Tibial nerve (tissue), 4 donors: ENCODE measurements around the gene CHST7. TPM values are rescaled to one million over a fixed set of nuclear protein-coding genes. Genes with fewer than 3 reads are reported as not detected.

Source experiments
- DNase-seq, 2 donors: peaks; one replicate each; pipeline ENCODE4 v3.0.0-alpha.2; 2019; ENCODE audit warnings: low spot score in 2 of 2
- H3K27ac ChIP-seq, 4 donors: fragments of 200-600 bp; sonication (generic) in 3 of 4; one replicate each; pipeline ENCODE4 v1.5.1; 2017 to 2019; ENCODE audit warnings: mild to moderate bottlenecking in 1 of 4
- H3K27me3 ChIP-seq, 2 donors: fragments of 200-600 bp; sonication (generic) in 1 of 2; one replicate each; pipeline versions ENCODE4 v1.5.1 to v1.6.0; 2017 to 2019
- H3K36me3 ChIP-seq, 3 donors: fragments of 200-600 bp; sonication (generic); one replicate each; pipeline ENCODE4 v1.5.1; 2018 to 2019
- H3K4me1 ChIP-seq, 4 donors: fragments of 200-600 bp; sonication (generic) in 3 of 4; one replicate each; pipeline ENCODE4 v1.5.1; 2017 to 2019
- H3K4me3 ChIP-seq, 4 donors: fragments of 200-600 bp; sonication (generic) in 3 of 4; one replicate each; pipeline ENCODE4 v1.5.1; 2017 to 2019; ENCODE audit warnings: mild to moderate bottlenecking in 1 of 4, moderate library complexity in 1 of 4
- H3K9me3 ChIP-seq, 4 donors: fragments of 200-600 bp; sonication (generic) in 3 of 4; one replicate each; pipeline ENCODE4 v1.5.1; 2017 to 2019
- EP300 ChIP-seq, 2 donors: sonication (generic); formaldehyde crosslinking; IDR thresholded peaks; one replicate each; pipeline ENCODE4 v1.6.1; 2017; ENCODE audit warnings: antibody characterized with exemption in 2 of 2, mild to moderate bottlenecking in 1 of 2
- POLR2A ChIP-seq, 2 donors: fragments of 450-650 bp; IDR thresholded peaks; one replicate each; pipeline ENCODE4 v1.6.1; 2017; ENCODE audit warnings: antibody characterized with exemption in 2 of 2, mild to moderate bottlenecking in 2 of 2, moderate library complexity in 2 of 2
- WGBS, 2 donors: methylation state at CpG; one replicate each; pipeline ENCODE4 v1.1.5; 2018; 5-methylcytosine and 5-hydroxymethylcytosine counted together
- small RNA-seq: library from RNA; depleted of rRNA; stranded (forward); fragments of <200 nt; gene quantifications from one replicate; pipeline ENCODE3, GENCODE V24; 2016
- total RNA-seq, 4 donors: library from RNA; depleted of rRNA; stranded (reverse); fragments of >200 nt; gene quantifications; one replicate each; pipeline ENCODE4 v1.1.0, GENCODE V29; 2016
- TF ChIP-seq, protein P1 (sequence below), 5 experiments: fragments of 200-600 bp in 3 of 5; fragments of 450-650 bp in 2 of 5; sonication (generic) in 3 of 5; IDR thresholded peaks; one replicate each; pipeline ENCODE4 v1.5.1; 2016 to 2019; ENCODE audit warnings: antibody characterized with exemption in 5 of 5, mild to moderate bottlenecking in 3 of 5, moderate library complexity in 2 of 5

The CHST7 gene
- total RNA-seq, 4 donors from 2014 or later = 35.6 to 106 (median 72.9) TPM

DNA sequence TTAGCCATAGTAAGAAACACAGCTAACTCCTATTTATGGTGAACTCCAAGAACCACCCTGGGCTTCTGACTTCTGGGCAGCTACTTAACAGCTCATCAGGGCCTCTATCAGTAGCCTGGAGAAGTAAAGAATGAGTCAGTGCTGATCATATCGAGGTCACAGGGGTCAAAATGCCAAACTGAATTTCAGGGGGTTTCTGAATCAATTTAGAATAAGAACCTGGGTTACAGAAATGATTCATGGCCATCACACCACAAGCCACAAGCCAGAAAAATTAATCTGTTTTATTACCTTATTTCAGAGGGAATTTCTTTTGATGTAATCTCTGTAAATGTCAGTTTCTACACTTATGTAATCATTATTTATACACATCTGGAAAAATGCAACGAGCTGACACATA, 64.4 kb downstream of the CHST7 start:
- no peaks in the 10 kb centered on the region for H3K4me1 ChIP-seq
- no peak for DNase-seq
- no peaks in the 10 kb centered on the region for H3K27me3 ChIP-seq
- WGBS, 2 donors = 37 to 74% methylated on average over 2 of the region's 2 CpGs
- H3K4me3 ChIP-seq = no peak overlapping the region
- H3K9me3 ChIP-seq = no peaks in the 10 kb centered on the region
- TF ChIP-seq POLR2A (IDR thresholded peaks at IDR 0.05) (no peak), EP300 (IDR thresholded peaks at IDR 0.05) (no peak)
- TF ChIP-seq, protein P1, sequence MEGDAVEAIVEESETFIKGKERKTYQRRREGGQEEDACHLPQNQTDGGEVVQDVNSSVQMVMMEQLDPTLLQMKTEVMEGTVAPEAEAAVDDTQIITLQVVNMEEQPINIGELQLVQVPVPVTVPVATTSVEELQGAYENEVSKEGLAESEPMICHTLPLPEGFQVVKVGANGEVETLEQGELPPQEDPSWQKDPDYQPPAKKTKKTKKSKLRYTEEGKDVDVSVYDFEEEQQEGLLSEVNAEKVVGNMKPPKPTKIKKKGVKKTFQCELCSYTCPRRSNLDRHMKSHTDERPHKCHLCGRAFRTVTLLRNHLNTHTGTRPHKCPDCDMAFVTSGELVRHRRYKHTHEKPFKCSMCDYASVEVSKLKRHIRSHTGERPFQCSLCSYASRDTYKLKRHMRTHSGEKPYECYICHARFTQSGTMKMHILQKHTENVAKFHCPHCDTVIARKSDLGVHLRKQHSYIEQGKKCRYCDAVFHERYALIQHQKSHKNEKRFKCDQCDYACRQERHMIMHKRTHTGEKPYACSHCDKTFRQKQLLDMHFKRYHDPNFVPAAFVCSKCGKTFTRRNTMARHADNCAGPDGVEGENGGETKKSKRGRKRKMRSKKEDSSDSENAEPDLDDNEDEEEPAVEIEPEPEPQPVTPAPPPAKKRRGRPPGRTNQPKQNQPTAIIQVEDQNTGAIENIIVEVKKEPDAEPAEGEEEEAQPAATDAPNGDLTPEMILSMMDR (IDR thresholded peaks at IDR 0.05) = no peak
- H3K27ac ChIP-seq = no peak overlapping the region
- H3K36me3 ChIP-seq = no peaks in the 10 kb centered on the region

DNA sequence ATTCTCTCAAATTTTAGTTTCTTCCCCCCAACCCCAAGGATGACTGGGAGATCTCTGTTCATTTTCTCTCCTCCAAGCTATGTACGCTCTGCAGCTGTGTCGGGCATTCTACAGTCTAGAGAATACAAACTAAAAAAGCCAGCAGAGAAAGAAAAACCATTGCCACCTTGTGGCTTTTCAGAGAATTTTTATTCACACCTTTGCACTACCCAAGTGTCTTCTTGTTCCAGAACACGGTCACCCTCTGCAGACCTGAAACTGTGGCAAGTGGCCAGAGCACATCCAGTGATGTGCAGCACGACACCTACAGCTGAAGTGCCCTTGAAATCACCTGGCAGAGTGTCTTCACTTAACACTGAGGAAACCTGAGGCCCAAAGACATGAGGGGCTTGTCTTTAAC, 68.6 kb downstream of the CHST7 start:
- no peak overlapping the region for H3K27ac ChIP-seq
- no peak for DNase-seq
- H3K9me3 ChIP-seq = no peaks in the 10 kb centered on the region
- no peaks in the 10 kb centered on the region for H3K4me1 ChIP-seq
- TF ChIP-seq, protein P1 (IDR thresholded peaks at IDR 0.05) = peak in 4 of 5 experiments; percentile 17 to 48 (median 36)
- TF ChIP-seq POLR2A (IDR thresholded peaks at IDR 0.05) = no peak
- no peak for TF ChIP-seq EP300 (IDR thresholded peaks at IDR 0.05)
- no peaks in the 10 kb centered on the region for H3K36me3 ChIP-seq
- no peak overlapping the region for H3K4me3 ChIP-seq
- no peaks in the 10 kb centered on the region for H3K27me3 ChIP-seq
- WGBS, 2 donors = 48 to 58% methylated on average over 4 of the region's 4 CpGs

DNA sequence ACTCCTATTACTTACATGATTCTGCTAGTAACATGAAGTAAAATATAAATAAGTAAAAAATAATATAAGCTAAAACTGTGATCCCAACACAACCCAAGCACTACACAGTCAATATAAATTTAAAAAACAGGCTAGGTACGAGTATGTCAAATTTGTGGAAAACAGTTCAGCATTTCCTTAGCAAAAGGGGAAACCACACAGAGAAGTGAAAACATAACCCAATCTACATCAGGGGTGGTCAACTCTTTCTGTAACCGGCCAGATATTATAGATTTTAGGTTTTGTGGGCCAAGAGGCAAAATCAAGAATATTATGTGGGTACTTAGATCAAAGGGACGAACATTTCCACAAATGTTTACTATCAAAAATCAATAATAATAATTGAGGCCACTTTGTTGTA, 70.1 kb downstream of the CHST7 start:
- TF ChIP-seq EP300 (IDR thresholded peaks at IDR 0.05) = no peak
- TF ChIP-seq, protein P1 (IDR thresholded peaks at IDR 0.05) = no peak
- no peaks in the 10 kb centered on the region for H3K4me1 ChIP-seq
- H3K36me3 ChIP-seq = no peaks in the 10 kb centered on the region
- H3K27ac ChIP-seq = no peak overlapping the region
- 67 to 77% methylated on average over 3 of the region's 3 CpGs for WGBS, 2 donors
- DNase-seq = no peak
- no peaks in the 10 kb centered on the region for H3K27me3 ChIP-seq
- H3K4me3 ChIP-seq = no peak overlapping the region
- no peaks in the 10 kb centered on the region for H3K9me3 ChIP-seq

DNA sequence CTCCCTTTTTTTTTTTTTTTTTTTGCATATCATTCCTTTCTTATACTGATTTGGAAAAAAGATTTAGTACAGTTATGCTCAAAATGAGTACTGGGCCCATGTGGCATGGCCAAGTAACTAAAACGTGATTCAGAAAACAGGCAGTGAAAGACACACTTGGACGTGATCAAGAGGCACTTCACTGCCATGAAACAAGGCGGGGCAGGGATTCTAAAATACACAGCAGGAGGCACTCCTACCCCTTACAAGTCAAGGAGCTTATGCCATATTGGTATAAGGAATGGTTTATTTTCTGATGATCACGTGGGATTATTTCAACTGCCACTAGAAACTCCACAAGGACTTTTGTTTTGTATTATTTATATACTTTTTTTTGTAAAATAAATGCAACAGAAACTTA, 72.0 kb downstream of the CHST7 start:
- no peaks in the 10 kb centered on the region for H3K9me3 ChIP-seq
- H3K27ac ChIP-seq = no peak overlapping the region
- no peaks in the 10 kb centered on the region for H3K27me3 ChIP-seq
- no peaks in the 10 kb centered on the region for H3K36me3 ChIP-seq
- no peak for DNase-seq
- no peak for TF ChIP-seq EP300 (IDR thresholded peaks at IDR 0.05)
- TF ChIP-seq, protein P1 (IDR thresholded peaks at IDR 0.05) = no peak
- TF ChIP-seq POLR2A (IDR thresholded peaks at IDR 0.05) = no peak
- H3K4me1 ChIP-seq = peaks cover 0 to 12% (median 0%) of the 10 kb centered on the region in 4 donors
- 70 to 86% methylated on average over 4 of the region's 4 CpGs for whole genome bisulfite sequencing, 2 donors
- no peak overlapping the region for H3K4me3 ChIP-seq

DNA sequence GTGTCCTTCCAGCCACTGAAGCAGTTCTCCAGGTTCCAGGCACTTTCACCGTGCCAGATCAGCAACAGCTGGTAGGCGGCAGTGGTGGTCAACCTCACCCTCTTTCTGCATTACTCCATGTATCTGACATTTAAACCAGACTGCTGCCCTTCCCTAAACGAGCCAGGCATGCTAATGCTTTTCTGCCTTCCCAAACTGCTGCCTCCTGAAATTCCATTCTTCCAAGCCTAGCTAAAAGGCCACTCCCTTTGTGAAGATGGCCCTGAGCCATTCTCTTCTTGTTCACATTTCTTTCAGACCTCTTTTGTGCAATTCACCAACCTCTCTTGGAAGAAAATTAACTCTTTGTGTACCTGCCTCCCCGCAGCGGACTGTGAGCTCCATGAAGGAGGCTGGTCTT, 73.7 kb downstream of the CHST7 start:
- H3K4me3 ChIP-seq = no peak overlapping the region
- TF ChIP-seq, protein P1 (IDR thresholded peaks at IDR 0.05) = no peak
- TF ChIP-seq POLR2A (IDR thresholded peaks at IDR 0.05) (no peak), EP300 (IDR thresholded peaks at IDR 0.05) (no peak)
- H3K27ac ChIP-seq = no peak overlapping the region
- no peak for DNase-seq
- H3K36me3 ChIP-seq = no peaks in the 10 kb centered on the region
- peaks cover 0 to 12% (median 0%) of the 10 kb centered on the region in 4 donors for H3K4me1 ChIP-seq
- 49 to 60% methylated on average over 5 of the region's 5 CpGs for whole genome bisulfite sequencing, 2 donors
- no peaks in the 10 kb centered on the region for H3K27me3 ChIP-seq
- no peaks in the 10 kb centered on the region for H3K9me3 ChIP-seq

Small RNA genes within 50 kb of the gene (small RNA-seq; reads per million reads assigned to genes)
- gene RF00017 = not detected

Other genes starting within 250 kb of the CHST7 start
- 10 to 100 TPM in 1 of 4 donors, 1 to 10 TPM in 3; 3.1 to 16.2 (median 4.6) TPM for gene ZNF674, start 28.3 kb upstream of the CHST7 start, total RNA-seq
- 10 to 100 TPM in 1 of 4 donors, 1 to 10 TPM in 3; 5.5 to 11.1 (median 7.3) TPM for gene SLC9A7, start 185.4 kb downstream of the CHST7 start, total RNA-seq